ENCODE results near the gene SLC39A8. TPM values are rescaled to one million over a fixed set of nuclear protein-coding genes. Genes with fewer than 3 reads are reported as not detected.

SLC39A8 gene
- total RNA-seq, 1 donor from 2014 or later = 11.4 TPM

DNA sequence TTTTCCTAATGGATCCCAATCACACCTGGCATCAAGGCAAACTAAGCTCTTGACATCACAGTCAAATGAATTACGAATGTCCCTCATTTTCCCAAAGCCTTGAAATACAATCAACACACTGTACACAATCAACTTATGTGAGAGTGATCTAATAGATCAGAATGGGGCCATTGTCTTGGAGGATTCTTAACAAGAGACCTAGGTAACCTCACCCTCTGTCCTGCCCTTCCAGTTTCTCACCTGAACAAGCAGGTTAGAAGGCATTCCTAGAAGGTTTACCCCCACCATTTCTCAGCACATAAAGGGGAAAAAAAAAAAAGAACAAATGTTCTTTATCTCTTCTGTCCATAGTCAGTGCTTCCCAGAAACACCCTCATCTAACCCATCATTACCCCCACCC lies 6.3 kb downstream of the SLC39A8 start:
- TF ChIP-seq, protein P1, sequence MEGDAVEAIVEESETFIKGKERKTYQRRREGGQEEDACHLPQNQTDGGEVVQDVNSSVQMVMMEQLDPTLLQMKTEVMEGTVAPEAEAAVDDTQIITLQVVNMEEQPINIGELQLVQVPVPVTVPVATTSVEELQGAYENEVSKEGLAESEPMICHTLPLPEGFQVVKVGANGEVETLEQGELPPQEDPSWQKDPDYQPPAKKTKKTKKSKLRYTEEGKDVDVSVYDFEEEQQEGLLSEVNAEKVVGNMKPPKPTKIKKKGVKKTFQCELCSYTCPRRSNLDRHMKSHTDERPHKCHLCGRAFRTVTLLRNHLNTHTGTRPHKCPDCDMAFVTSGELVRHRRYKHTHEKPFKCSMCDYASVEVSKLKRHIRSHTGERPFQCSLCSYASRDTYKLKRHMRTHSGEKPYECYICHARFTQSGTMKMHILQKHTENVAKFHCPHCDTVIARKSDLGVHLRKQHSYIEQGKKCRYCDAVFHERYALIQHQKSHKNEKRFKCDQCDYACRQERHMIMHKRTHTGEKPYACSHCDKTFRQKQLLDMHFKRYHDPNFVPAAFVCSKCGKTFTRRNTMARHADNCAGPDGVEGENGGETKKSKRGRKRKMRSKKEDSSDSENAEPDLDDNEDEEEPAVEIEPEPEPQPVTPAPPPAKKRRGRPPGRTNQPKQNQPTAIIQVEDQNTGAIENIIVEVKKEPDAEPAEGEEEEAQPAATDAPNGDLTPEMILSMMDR (conservative IDR thresholded peaks at IDR 0.05) = no peak
- Mint-ChIP-seq H3K27me3 (ENCODE audit: low read depth) (peaks cover 7% of the 10 kb centered on the region), H3K9me3 (no peaks in the 10 kb centered on the region), H3K36me3 (ENCODE audit: low read depth) (no peaks in the 10 kb centered on the region), H3K4me3 (no peak overlapping the region), H3K4me1 (peaks cover 7% of the 10 kb centered on the region), H3K27ac (ENCODE audit: unreplicated experiment) (no peak overlapping the region)
- no peak for DNase-seq (ENCODE audit: low read depth, low spot score)

DNA sequence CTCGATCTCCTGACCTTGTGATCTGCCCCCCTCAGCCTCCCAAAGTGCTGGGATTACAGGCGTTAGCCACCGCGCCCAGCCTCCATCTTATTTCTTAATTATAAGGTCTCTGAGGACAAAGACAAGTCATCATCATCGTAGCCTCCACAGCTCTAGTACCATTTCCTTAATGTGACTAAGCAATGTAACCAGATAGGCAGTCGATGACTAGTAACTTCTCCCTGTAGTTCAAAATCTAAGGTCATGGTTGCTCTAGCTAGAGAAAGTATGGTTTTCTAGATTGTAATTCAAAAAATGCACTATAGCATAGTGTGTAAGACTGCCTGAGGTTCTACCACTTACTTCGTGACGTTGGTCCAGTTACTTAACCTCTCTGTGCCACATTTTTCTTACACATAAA lies 6.9 kb downstream of the SLC39A8 start:
- Mint-ChIP-seq H3K27me3 (ENCODE audit: low read depth) (peaks cover 4% of the 10 kb centered on the region), H3K36me3 (ENCODE audit: low read depth) (no peaks in the 10 kb centered on the region), H3K4me1 (peaks cover 3% of the 10 kb centered on the region), H3K27ac (ENCODE audit: unreplicated experiment) (no peak overlapping the region), H3K9me3 (no peaks in the 10 kb centered on the region), H3K4me3 (no peak overlapping the region)
- DNase-seq (ENCODE audit: low read depth, low spot score) = no peak
- TF ChIP-seq, protein P1 (conservative IDR thresholded peaks at IDR 0.05) = no peak

DNA sequence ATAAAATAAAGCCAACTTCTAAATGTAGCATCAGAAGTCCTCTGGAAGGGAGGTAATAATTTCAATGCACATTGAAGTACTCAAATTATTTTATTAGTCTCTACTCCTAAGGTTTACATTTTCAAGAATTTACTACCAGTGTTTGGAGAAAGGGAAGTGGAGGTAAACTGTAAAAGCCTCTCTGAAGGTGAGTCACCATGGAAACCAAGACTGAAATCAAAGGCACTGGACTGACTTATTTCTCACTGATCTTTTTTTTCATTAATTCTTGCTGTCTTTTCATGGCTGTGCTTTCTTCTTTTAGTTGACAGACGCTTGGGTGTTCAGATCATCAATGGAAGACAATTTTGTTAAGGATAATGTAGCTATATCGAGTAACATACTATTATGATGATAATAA lies 9.7 kb downstream of the SLC39A8 start:
- H3K27me3 Mint-ChIP-seq (ENCODE audit: low read depth) = no peaks in the 10 kb centered on the region
- no peak overlapping the region for H3K4me3 Mint-ChIP-seq
- no peak for DNase-seq (ENCODE audit: low read depth, low spot score)
- no peak overlapping the region for H3K27ac Mint-ChIP-seq (ENCODE audit: unreplicated experiment)
- H3K4me1 Mint-ChIP-seq = no peaks in the 10 kb centered on the region
- H3K9me3 Mint-ChIP-seq = no peaks in the 10 kb centered on the region
- TF ChIP-seq, protein P1 (conservative IDR thresholded peaks at IDR 0.05) = no peak
- no peaks in the 10 kb centered on the region for H3K36me3 Mint-ChIP-seq (ENCODE audit: low read depth)

DNA sequence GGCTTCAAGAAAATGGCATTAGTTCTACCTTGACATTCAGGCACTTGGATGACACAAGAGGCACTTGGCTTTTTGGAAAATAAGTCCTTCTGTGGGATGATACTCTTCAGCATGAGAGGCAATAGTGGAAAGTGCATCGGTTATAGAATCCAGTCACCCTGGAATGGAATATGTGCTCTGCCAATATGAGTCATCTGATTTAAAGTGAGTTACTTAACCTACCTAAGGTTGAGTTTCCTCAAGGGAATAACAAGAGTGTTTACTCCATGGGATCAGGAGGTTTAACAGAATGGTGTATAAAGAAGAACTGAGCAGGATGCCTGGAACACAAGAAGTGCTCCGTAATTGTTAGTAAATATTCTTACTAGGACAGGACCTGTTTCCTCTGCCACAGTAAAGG lies 10.7 kb downstream of the SLC39A8 start:
- TF ChIP-seq, protein P1 (conservative IDR thresholded peaks at IDR 0.05) = no peak
- Mint-ChIP-seq H3K27ac (ENCODE audit: unreplicated experiment) (no peak overlapping the region), H3K4me1 (no peaks in the 10 kb centered on the region), H3K27me3 (ENCODE audit: low read depth) (no peaks in the 10 kb centered on the region), H3K36me3 (ENCODE audit: low read depth) (no peaks in the 10 kb centered on the region), H3K4me3 (no peak overlapping the region), H3K9me3 (no peaks in the 10 kb centered on the region)
- DNase-seq (ENCODE audit: low read depth, low spot score) = no peak

DNA sequence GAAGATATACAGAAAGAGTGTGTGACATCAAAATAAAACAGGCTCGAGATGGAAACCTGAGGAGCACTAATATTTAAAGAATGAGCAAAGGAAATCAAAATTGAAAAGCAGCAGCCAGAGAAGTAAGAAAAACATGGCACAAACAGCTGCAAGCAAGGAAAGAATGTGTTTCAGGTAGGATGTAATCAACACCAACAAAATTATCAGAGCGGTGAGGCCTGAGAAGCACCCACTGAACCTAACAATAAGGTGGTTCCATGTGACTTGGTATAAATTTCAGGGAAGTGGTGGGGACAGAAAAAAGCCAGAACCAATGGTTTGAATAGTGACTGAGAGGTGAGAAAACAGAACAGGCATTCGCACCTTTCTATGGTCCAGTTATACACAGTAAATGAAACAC lies 11.5 kb downstream of the SLC39A8 start:
- Mint-ChIP-seq H3K4me1 (no peaks in the 10 kb centered on the region), H3K27me3 (ENCODE audit: low read depth) (no peaks in the 10 kb centered on the region), H3K36me3 (ENCODE audit: low read depth) (no peaks in the 10 kb centered on the region), H3K4me3 (no peak overlapping the region), H3K9me3 (no peaks in the 10 kb centered on the region), H3K27ac (ENCODE audit: unreplicated experiment) (no peak overlapping the region)
- TF ChIP-seq, protein P1 (conservative IDR thresholded peaks at IDR 0.05) = no peak
- DNase-seq (ENCODE audit: low read depth, low spot score) = no peak

DNA sequence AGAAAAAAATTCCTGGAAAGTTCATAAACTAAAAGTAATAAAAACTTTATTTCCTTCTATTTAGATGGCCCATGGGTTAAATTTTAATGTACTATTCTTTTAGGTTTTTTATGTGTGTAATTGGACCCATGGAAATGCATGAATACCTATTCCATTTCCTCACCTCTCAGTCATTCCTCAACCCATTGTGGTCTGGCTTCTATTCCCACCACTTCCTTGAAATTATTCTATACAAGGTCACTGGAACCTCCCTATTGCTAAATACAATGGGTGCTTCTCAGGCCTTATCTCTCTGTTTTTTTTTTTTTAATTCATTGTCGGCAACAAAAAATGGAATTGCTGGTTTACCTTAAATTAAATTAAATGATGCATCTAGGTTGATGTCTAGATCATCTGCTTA lies 17.2 kb downstream of the SLC39A8 start:
- H3K4me3 Mint-ChIP-seq = no peak overlapping the region
- H3K4me1 Mint-ChIP-seq = no peaks in the 10 kb centered on the region
- DNase-seq (ENCODE audit: low read depth, low spot score) = no peak
- no peaks in the 10 kb centered on the region for H3K9me3 Mint-ChIP-seq
- no peak overlapping the region for H3K27ac Mint-ChIP-seq (ENCODE audit: unreplicated experiment)
- no peaks in the 10 kb centered on the region for H3K36me3 Mint-ChIP-seq (ENCODE audit: low read depth)
- TF ChIP-seq, protein P1 (conservative IDR thresholded peaks at IDR 0.05) = no peak
- H3K27me3 Mint-ChIP-seq (ENCODE audit: low read depth) = no peaks in the 10 kb centered on the region
